Esophagus squamous epithelium (tissue), 4 donors: ENCODE results near the gene DYNC2H1.

Experiments
- CTCF ChIP-seq, 6 experiments: fragments of 450-650 bp in 4 of 6; fragments of 200-600 bp in 2 of 6; sonication (generic) in 2 of 6; IDR thresholded peaks; one replicate each; pipeline ENCODE4 v1.5.1; 2016 to 2019; ENCODE audit warnings: antibody characterized with exemption in 6 of 6, mild to moderate bottlenecking in 4 of 6, moderate library complexity in 4 of 6
- POLR2A ChIP-seq, 4 donors: fragments of 450-650 bp; IDR thresholded peaks; one replicate each; pipeline ENCODE4 v1.6.1; 2017; ENCODE audit warnings: antibody characterized with exemption in 4 of 4, mild to moderate bottlenecking in 4 of 4, moderate library complexity in 3 of 4

GRCh38 chr11:103114836-103115235 lies 5.6 kb downstream of the DYNC2H1 start:
- TF ChIP-seq POLR2A (IDR thresholded peaks at IDR 0.05) (no peak), CTCF (IDR thresholded peaks at IDR 0.05) (no peak)
